Calu3 (cell line): ENCODE measurements around the gene GNG8. TPM values are rescaled to one million over a fixed set of nuclear protein-coding genes. Genes with fewer than 3 reads are reported as not detected.

ENCODE experiments used
- BruUV-seq: library from RNA; stranded (reverse); fragments of 400-500 nt; replicated peaks from 2 replicates; lab custom pipeline; 2021; lab: Mats Ljungman, UMichigan
- CTCF ChIA-PET: fragments of 300-600 bp; sonication (Branson Sonifier 250); formaldehyde crosslinking; loops from one replicate; lab custom pipeline; 2022; ENCODE audit warnings: antibody characterized with exemption; lab: Charles Lee
- DNase-seq: peaks from one replicate; pipeline ENCODE4 v3.0.0; 2022
- H3K27ac Mint-ChIP-seq: one replicate; pipeline ENCODE4 v1.8.0; 2022; ENCODE audit warnings: mixed read lengths; ENCODE audit not compliant: unreplicated experiment
- H3K27me3 Mint-ChIP-seq: one replicate; pipeline ENCODE4 v1.8.0; 2022; ENCODE audit warnings: mixed read lengths; ENCODE audit not compliant: unreplicated experiment
- H3K36me3 Mint-ChIP-seq: one replicate; pipeline ENCODE4 v1.8.0; 2022; ENCODE audit warnings: mild to moderate bottlenecking, moderate library complexity, mixed read lengths; ENCODE audit not compliant: insufficient read depth, unreplicated experiment
- H3K4me1 Mint-ChIP-seq: one replicate; pipeline ENCODE4 v1.8.0; 2022; ENCODE audit warnings: mild to moderate bottlenecking, low read depth, mixed read lengths; ENCODE audit not compliant: unreplicated experiment
- H3K4me3 Mint-ChIP-seq: one replicate; pipeline ENCODE4 v1.8.0; 2022; ENCODE audit warnings: mild to moderate bottlenecking, low read depth, moderate library complexity, mixed read lengths; ENCODE audit not compliant: unreplicated experiment
- H3K9me3 Mint-ChIP-seq: one replicate; pipeline ENCODE4 v1.8.0; 2022; ENCODE audit warnings: low read depth, mixed read lengths; ENCODE audit not compliant: unreplicated experiment
- CTCF ChIP-seq: fragments of 200-600 bp; IDR thresholded peaks from one replicate; pipeline ENCODE4 v1.8.0; 2022; ENCODE audit warnings: antibody characterized with exemption; ENCODE audit not compliant: unreplicated experiment
- intact Hi-C: fragments of 100-400 bp; cut with micrococcal nuclease; formaldehyde crosslinking; loops from one replicate; pipeline ENCODE4 v1.10.0; 2022; ENCODE audit not compliant: unreplicated experiment
- total RNA-seq: library from RNA; stranded (reverse); gene quantifications from 2 replicates; pipeline ENCODE4 v1.2.3, GENCODE V29; 2022

The GNG8 gene
- total RNA-seq, 1 experiment from 2014 or later = not detected

- CTCF ChIA-PET = no interaction called here
- H3K27ac Mint-ChIP-seq = no peak overlapping the region
- TF ChIP-seq CTCF = no peak
- H3K9me3 Mint-ChIP-seq = no peaks in the 10 kb centered on the region
- intact Hi-C loops = no loop called here
- H3K4me3 Mint-ChIP-seq = no peak overlapping the region
- DNase-seq = no peak
- BruUV-seq = no TSS peak
- H3K4me1 Mint-ChIP-seq = no peaks in the 10 kb centered on the region
- H3K36me3 Mint-ChIP-seq = peaks cover 6% of the 10 kb centered on the region
- H3K27me3 Mint-ChIP-seq = peaks cover 69% of the 10 kb centered on the region
These were observed 12.0 kb downstream of the GNG8 start for GRCh38 chr19:46623915-46624502.

DNA sequence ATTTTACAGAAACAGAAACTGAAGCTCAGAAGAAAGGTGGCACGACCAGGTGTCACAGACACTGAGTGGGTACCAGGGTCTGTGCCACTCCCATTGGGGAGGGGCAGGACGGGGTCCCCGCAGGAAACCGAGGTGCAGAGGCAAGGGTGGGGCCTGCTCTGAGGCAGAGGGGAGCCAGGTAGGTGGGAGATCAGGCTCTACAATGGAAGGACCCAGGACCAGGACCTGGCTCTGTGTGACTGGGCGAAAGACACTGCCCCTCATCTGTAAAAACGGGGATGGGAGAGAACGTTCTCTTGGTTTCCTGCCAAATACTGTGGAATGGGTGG is 13.9 kb downstream of the GNG8 start:
- H3K27me3 Mint-ChIP-seq = peaks cover 62% of the 10 kb centered on the region
- H3K4me3 Mint-ChIP-seq = no peak overlapping the region
- H3K36me3 Mint-ChIP-seq = no peaks in the 10 kb centered on the region
- BruUV-seq = no TSS peak
- CTCF ChIA-PET = interaction anchor here (1.4 kb wide), 1 partner anchor 39 kb away, joined by 4 read pairs; the partner anchor contains the start of gene DACT3
- intact Hi-C loops = no loop called here
- no peak for TF ChIP-seq CTCF
- H3K4me1 Mint-ChIP-seq = peaks cover 2% of the 10 kb centered on the region
- H3K9me3 Mint-ChIP-seq = no peaks in the 10 kb centered on the region
- no peak overlapping the region for H3K27ac Mint-ChIP-seq
- DNase-seq = no peak

- no peaks in the 10 kb centered on the region for H3K9me3 Mint-ChIP-seq
- no peak for DNase-seq
- CTCF ChIA-PET = interaction anchor here (1.4 kb wide), 1 partner anchor 40 kb away, joined by 4 read pairs; the partner anchor contains the start of gene DACT3
- peaks cover 8% of the 10 kb centered on the region for H3K4me1 Mint-ChIP-seq
- BruUV-seq = no TSS peak
- intact Hi-C loops = no loop called here
- peaks cover 69% of the 10 kb centered on the region for H3K27me3 Mint-ChIP-seq
- H3K27ac Mint-ChIP-seq = no peak overlapping the region
- peak; percentile 22 for TF ChIP-seq CTCF
- no peak overlapping the region for H3K4me3 Mint-ChIP-seq
- peaks cover 4% of the 10 kb centered on the region for H3K36me3 Mint-ChIP-seq
These were observed 14.5 kb downstream of the GNG8 start for GRCh38 chr19:46621191-46622117.

GRCh38 chr19:46620716-46621115 is 15.3 kb downstream of the GNG8 start:
- CTCF ChIA-PET = interaction anchor here (1.4 to 9.8 kb wide), 2 partner anchors 40 to 41 kb away, joined by 4 to 121 read pairs; partner anchors contain the start of gene DACT3
- H3K27ac Mint-ChIP-seq = no peak overlapping the region
- H3K27me3 Mint-ChIP-seq = peaks cover 74% of the 10 kb centered on the region
- H3K36me3 Mint-ChIP-seq = peaks cover 4% of the 10 kb centered on the region
- H3K4me1 Mint-ChIP-seq = peaks cover 9% of the 10 kb centered on the region
- no peaks in the 10 kb centered on the region for H3K9me3 Mint-ChIP-seq
- intact Hi-C loops = no loop called here
- no peak overlapping the region for H3K4me3 Mint-ChIP-seq
- no peak for DNase-seq
- no TSS peak for BruUV-seq
- TF ChIP-seq CTCF = no peak
